Thyroid gland (tissue), 4 donors: ENCODE data around the gene NAGS. TPM values are rescaled to one million over a fixed set of nuclear protein-coding genes. Genes with fewer than 3 reads are reported as not detected.

ENCODE experiments used
- DNase-seq, 2 donors: peaks; one replicate each; pipeline ENCODE4 v3.0.0-alpha.2; 2019
- H3K27ac ChIP-seq, 3 donors: fragments of 200-600 bp; sonication (generic); 1 replicate in 2 of 3; 2 replicates in 1 of 3; pipeline ENCODE4 v1.5.1; 2016 to 2019; ENCODE audit warnings: mild to moderate bottlenecking in 1 of 3, moderate library complexity in 1 of 3
- H3K27me3 ChIP-seq: fragments of 200-600 bp; sonication (generic); one replicate; pipeline ENCODE4 v1.5.1; 2019
- H3K36me3 ChIP-seq, 2 donors: fragments of 200-600 bp; sonication (generic); one replicate each; pipeline ENCODE4 v1.5.1; 2016 to 2019
- H3K4me1 ChIP-seq, 2 donors: fragments of 200-600 bp; sonication (generic); one replicate each; pipeline ENCODE4 v1.5.1; 2017 to 2019
- H3K4me3 ChIP-seq, 3 donors: fragments of 200-600 bp; sonication (generic); replicated peaks in 1 of 3; 1 replicate in 2 of 3; 2 replicates in 1 of 3; pipeline ENCODE4 v1.5.1; 2016; ENCODE audit warnings: mild to moderate bottlenecking in 1 of 3
- H3K9me3 ChIP-seq: fragments of 200-600 bp; sonication (generic); one replicate; pipeline ENCODE4 v1.5.1; 2017
- POLR2A ChIP-seq, 2 donors: fragments of 450-650 bp; IDR thresholded peaks; one replicate each; pipeline ENCODE4 v1.6.1; 2017; ENCODE audit warnings: antibody characterized with exemption in 2 of 2, mild to moderate bottlenecking in 2 of 2, moderate library complexity in 1 of 2
- whole genome bisulfite sequencing, 2 donors: methylation state at CpG; one replicate each; pipeline ENCODE4 v1.1.5; 2017; 5-methylcytosine and 5-hydroxymethylcytosine counted together
- intact Hi-C: fragments of 100-400 bp; cut with DNase I; formaldehyde crosslinking; loops from one replicate; pipeline ENCODE4 v1.15.1; 2023
- total RNA-seq, 4 donors: library from RNA; depleted of rRNA; stranded (reverse); fragments of >200 nt; gene quantifications; one replicate each; pipeline ENCODE4 v1.2.3, GENCODE V29; 2016
- TF ChIP-seq, protein P1 (sequence below), 6 experiments: fragments of 200-600 bp in 3 of 6; fragments of 450-650 bp in 3 of 6; sonication (generic) in 3 of 6; IDR thresholded peaks; one replicate each; pipeline ENCODE4 v1.5.1; 2016 to 2019; ENCODE audit warnings: antibody characterized with exemption in 6 of 6, mild to moderate bottlenecking in 2 of 6, inconsistent platforms in 1 of 6, moderate library complexity in 1 of 6

Gene NAGS
- total RNA-seq, 4 donors from 2014 or later, result 11.9 to 19.2 (median 14.5) TPM

- Histone ChIP-seq H3K9me3 (no peaks in the 10 kb centered on the region), H3K36me3 (no peaks in the 10 kb centered on the region), H3K4me3 (no peak overlapping the region), H3K27me3 (no peaks in the 10 kb centered on the region), H3K27ac (peak overlapping the region in 1 of 3 donors; percentile 4), H3K4me1 (peaks cover 20 to 26% of the 10 kb centered on the region in 2 donors)
- TF ChIP-seq POLR2A (IDR thresholded peaks at IDR 0.05), result no peak
- TF ChIP-seq, protein P1, sequence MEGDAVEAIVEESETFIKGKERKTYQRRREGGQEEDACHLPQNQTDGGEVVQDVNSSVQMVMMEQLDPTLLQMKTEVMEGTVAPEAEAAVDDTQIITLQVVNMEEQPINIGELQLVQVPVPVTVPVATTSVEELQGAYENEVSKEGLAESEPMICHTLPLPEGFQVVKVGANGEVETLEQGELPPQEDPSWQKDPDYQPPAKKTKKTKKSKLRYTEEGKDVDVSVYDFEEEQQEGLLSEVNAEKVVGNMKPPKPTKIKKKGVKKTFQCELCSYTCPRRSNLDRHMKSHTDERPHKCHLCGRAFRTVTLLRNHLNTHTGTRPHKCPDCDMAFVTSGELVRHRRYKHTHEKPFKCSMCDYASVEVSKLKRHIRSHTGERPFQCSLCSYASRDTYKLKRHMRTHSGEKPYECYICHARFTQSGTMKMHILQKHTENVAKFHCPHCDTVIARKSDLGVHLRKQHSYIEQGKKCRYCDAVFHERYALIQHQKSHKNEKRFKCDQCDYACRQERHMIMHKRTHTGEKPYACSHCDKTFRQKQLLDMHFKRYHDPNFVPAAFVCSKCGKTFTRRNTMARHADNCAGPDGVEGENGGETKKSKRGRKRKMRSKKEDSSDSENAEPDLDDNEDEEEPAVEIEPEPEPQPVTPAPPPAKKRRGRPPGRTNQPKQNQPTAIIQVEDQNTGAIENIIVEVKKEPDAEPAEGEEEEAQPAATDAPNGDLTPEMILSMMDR (IDR thresholded peaks at IDR 0.05), result no peak
- intact Hi-C loops, result no loop called here
- WGBS, 2 donors, result 54 to 78% methylated on average over 8 to 9 of the region's 9 CpGs
- DNase-seq, result no peak
These were observed 2.1 kb upstream of the NAGS start for GRCh38 chr17:44002141-44002848.

GRCh38 chr17:44004761-44005526 lies 522 bp downstream of the NAGS start:
- Histone ChIP-seq H3K9me3 (no peaks in the 10 kb centered on the region), H3K4me1 (peaks cover 28 to 36% of the 10 kb centered on the region in 2 donors), H3K36me3 (no peaks in the 10 kb centered on the region), H3K27me3 (no peaks in the 10 kb centered on the region), H3K4me3 (peak overlapping the region in 2 of 3 donors; percentile 8 to 37), H3K27ac (peak overlapping the region; percentile 77 to 90 (median 86))
- DNase-seq, result peak; percentile 39
- intact Hi-C loops, result no loop called here
- WGBS, 2 donors, result 13 to 15% methylated on average over 14 to 18 of the region's 71 CpGs
- TF ChIP-seq, protein P1 (IDR thresholded peaks at IDR 0.05), result no peak
- no peak for TF ChIP-seq POLR2A (IDR thresholded peaks at IDR 0.05)

- TF ChIP-seq POLR2A (IDR thresholded peaks at IDR 0.05), result peak; percentile 30 to 62
- TF ChIP-seq, protein P1 (IDR thresholded peaks at IDR 0.05), result peak in 3 of 6 experiments; percentile 15 to 47 (median 37)
- Histone ChIP-seq H3K36me3 (no peaks in the 10 kb centered on the region), H3K4me3 (peak overlapping the region; percentile 4 to 37 (median 36)), H3K27me3 (no peaks in the 10 kb centered on the region), H3K27ac (peak overlapping the region; percentile 77 to 90 (median 86)), H3K4me1 (peaks cover 28 to 36% of the 10 kb centered on the region in 2 donors), H3K9me3 (no peaks in the 10 kb centered on the region)
- WGBS, 2 donors, result 6 to 11% methylated on average over 13 to 34 of the region's 59 CpGs
- DNase-seq, result peak; percentile 86 to 87
- intact Hi-C loops, result no loop called here
These were observed 1.3 kb downstream of the NAGS start for GRCh38 chr17:44005527-44006271.

GRCh38 chr17:44006272-44006597 lies 1.8 kb downstream of the NAGS start:
- Histone ChIP-seq H3K36me3 (no peaks in the 10 kb centered on the region), H3K27me3 (no peaks in the 10 kb centered on the region), H3K4me1 (peaks cover 28 to 36% of the 10 kb centered on the region in 2 donors), H3K9me3 (no peaks in the 10 kb centered on the region), H3K27ac (peak overlapping the region; percentile 77 to 90 (median 86)), H3K4me3 (peak overlapping the region; percentile 4 to 37 (median 36))
- DNase-seq, result no peak
- 5 to 7% methylated on average over 19 to 21 of the region's 21 CpGs for WGBS, 2 donors
- TF ChIP-seq, protein P1 (IDR thresholded peaks at IDR 0.05), result no peak
- TF ChIP-seq POLR2A (IDR thresholded peaks at IDR 0.05), result no peak
- intact Hi-C loops, result no loop called here
